Left hindlimb (tissue), 1 donor: Measurements from ENCODE around the gene PAXX.

Experiments used
- DNase-seq: peaks from one replicate; pipeline ENCODE4 v3.0.0-alpha.2; 2018

PAXX gene

GRCh38 chr9:136991993-136992818 lies at the start of gene PAXX:
Gene PAXX, plus strand, starts transcription at chr9:136992422. Its CDS starts 22 bp downstream, at chr9:136992444.
- DNase-seq = peak; percentile 92

GRCh38 chr9:136942881-136943230 lies 49.4 kb upstream of the PAXX start:
- no peak for DNase-seq

- DNase-seq = no peak
Measured at GRCh38 chr9:136943291-136944211, 48.7 kb upstream of the PAXX start.

- DNase-seq = no peak
Measured at GRCh38 chr9:136944212-136944518, 48.1 kb upstream of the PAXX start.

- DNase-seq = peak; percentile 96
Measured at GRCh38 chr9:136944519-136945332, 47.5 kb upstream of the PAXX start, which contains the start of the genes C8G and FBXW5. Gene C8G, plus strand, starts transcription at chr9:136945243. Its CDS starts 78 bp downstream, at chr9:136945321. Gene FBXW5, minus strand, starts transcription at chr9:136944738. Its CDS starts 655 bp downstream, at chr9:136944083.

- DNase-seq = no peak
Measured at GRCh38 chr9:136945333-136946227, 46.6 kb upstream of the PAXX start.

GRCh38 chr9:136946228-136947027 lies 45.8 kb upstream of the PAXX start:
- DNase-seq = no peak

GRCh38 chr9:136947028-136947891 lies 45.0 kb upstream of the PAXX start:
- no peak for DNase-seq

- DNase-seq = no peak
Measured at GRCh38 chr9:136947955-136948510, 44.2 kb upstream of the PAXX start.

GRCh38 chr9:136949239-136949816 lies 42.9 kb upstream of the PAXX start:
- no peak for DNase-seq

- peak; percentile 88 for DNase-seq
Measured at GRCh38 chr9:136949817-136950655, 42.2 kb upstream of the PAXX start.

GRCh38 chr9:136950656-136951276 lies 41.5 kb upstream of the PAXX start:
- DNase-seq = no peak

GRCh38 chr9:136951541-136952320 lies 40.5 kb upstream of the PAXX start, which contains the start of gene LCN12:
Gene LCN12, plus strand, starts transcription at chr9:136952273. Its CDS starts 55 bp downstream, at chr9:136952328.
- DNase-seq = no peak

- DNase-seq = no peak
Measured at GRCh38 chr9:136952321-136952850, 39.8 kb upstream of the PAXX start.

- no peak for DNase-seq
Measured at GRCh38 chr9:136952876-136953770, 39.1 kb upstream of the PAXX start.
